Stimulated activated CD8-positive, alpha-beta memory T cell treated with anti-CD3 and anti-CD28 coated beads, Interleukin-4, amount 100 ng/mL, for 4 hours (primary cell): ENCODE measurements around the gene TSPAN9.

Experiments used
- DNase-seq, 2 donors: peaks; one replicate each; pipeline ENCODE4 v3.0.0-alpha.2; 2020; ENCODE audit warnings: low read depth in 2 of 2, low spot score in 1 of 2

Gene TSPAN9

DNA sequence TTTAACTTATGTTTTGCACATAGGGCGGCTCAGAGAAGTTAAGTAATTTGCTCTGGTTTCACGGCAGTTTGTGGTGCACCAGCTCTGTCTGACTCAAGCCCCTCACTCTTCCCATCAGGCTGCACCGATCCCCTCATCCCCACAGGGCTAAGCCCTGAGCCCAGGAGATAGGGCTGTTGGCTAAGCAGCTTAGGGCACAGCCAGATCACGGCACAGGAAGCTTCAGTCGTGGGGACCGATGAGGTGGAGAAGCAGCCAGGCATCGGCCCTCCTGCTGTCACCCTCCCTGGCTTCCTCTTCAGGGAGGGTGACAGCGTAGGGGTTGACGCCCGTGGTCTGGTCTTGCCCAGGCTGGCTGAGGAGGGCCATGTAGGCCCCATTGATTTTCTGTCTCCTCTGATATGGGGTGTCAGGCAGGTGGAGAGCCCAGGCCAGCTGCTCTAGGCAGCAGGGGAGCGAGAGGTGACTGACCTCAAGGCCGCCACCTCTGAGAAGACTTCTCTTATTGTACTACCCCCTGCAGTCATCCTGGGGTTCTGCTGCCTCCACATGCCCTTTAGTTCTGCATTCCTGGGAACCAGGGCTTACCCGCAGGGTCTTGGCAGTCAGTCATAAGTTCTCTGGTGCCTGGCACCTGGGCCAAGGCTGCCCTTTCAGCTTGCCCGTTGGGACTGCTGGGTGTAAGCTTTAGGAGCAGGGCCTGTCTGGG, 166.4 kb downstream of the TSPAN9 start:
- no peak for DNase-seq

- no peak for DNase-seq
Observed at GRCh38 chr12:3244219-3244750, 167.1 kb downstream of the TSPAN9 start.

GRCh38 chr12:3246253-3246652, 169.1 kb downstream of the TSPAN9 start:
- no peak for DNase-seq

GRCh38 chr12:3247077-3247476, 169.9 kb downstream of the TSPAN9 start:
- DNase-seq: no peak

- DNase-seq: no peak
Observed at GRCh38 chr12:3247629-3248161, 170.5 kb downstream of the TSPAN9 start.

- DNase-seq: no peak
Observed at GRCh38 chr12:3249081-3249800, 172.1 kb downstream of the TSPAN9 start.

DNA sequence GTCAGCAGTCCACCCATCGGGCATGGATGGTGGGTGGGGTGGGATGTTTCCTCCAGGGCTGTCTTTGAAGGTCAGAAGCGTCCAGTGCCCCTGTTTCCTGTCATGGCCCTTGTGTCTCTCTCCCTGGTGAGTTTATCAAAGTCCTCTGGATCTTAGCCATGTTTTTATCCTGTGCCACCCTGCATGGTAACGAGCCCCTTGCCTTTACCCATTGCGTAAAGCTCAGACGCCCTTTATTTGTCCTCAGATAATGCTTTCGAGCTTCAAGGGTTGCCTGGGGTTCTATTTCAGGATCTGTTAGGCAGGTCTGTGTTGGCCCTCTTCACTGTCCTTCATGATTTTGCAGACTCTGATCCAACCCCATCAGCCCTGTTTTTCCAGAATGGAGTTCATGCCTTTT, 172.9 kb downstream of the TSPAN9 start:
- DNase-seq: no peak

DNA sequence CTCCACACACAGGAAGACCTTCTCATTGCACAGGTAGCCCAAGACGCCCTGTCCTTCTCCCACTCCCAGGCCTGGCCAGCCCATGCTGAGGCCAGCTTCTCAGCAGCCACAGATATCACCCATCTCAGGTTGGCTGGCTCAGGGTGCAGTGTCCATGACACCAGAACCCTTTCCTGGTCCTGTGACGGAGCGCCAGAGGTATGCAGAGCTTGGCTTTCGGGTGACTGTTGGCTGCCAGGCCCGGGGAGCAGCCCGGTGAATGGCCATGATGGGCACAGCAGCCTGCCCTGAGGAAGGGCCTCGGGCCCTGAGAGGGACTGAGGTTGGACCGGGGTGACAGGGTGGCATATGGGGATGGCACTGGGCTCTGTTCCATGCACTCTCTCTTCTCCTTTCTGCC, 173.4 kb downstream of the TSPAN9 start:
- DNase-seq: no peak

GRCh38 chr12:3251067-3251466, 173.9 kb downstream of the TSPAN9 start:
- no peak for DNase-seq

- DNase-seq: no peak
Observed at GRCh38 chr12:3251691-3252090, 174.5 kb downstream of the TSPAN9 start.

- no peak for DNase-seq
Observed at GRCh38 chr12:3252450-3252891, 175.3 kb downstream of the TSPAN9 start.

DNA sequence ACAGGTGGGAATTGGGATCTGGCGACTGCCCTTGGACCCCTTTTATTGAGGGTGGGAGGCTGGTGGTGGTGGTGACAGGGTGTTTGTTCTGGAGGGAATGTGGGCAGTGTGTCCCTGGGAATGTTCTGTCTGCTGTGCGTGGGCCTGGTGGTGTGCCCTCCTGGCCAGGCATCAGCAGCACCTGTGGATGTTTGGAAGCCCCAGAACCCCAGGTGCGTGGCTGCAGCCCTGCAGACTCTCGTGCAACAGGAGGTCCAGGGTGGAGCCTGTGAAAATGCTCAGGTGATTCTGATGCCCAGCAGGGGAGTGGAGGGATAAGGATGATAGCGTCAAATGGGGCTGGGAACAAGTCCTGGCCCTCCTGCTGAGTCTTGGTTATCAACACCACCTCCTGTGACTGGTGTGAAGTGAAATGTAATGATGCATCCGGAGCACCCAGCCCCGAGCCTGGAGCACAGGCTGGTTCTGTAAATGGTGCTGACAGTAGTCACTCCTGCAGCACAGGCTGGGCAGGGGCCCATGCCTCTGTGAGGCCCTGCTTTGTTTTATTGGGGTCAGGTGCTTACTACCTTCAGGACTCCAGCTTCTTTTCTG, 176.6 kb downstream of the TSPAN9 start:
- DNase-seq: no peak

DNA sequence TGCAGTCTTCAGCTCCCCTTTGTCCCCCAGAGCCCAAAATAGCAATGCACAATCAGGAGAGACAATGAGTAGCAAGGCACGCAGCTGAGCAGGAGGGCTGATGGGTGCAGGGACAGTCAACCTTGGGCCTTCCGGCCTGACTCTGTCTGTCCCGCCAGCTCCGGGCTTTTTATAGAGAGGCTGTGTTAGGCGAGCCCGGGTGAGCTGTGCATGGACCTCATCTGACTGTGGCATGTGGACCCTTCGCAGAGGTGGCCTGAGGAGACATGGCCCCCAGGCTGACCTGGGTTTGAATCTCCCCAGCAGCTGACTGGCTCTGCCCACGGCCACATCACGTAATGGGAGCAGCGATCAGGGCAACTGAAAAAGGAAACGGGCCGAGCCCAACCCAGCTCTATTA, 177.9 kb downstream of the TSPAN9 start:
- DNase-seq: no peak

DNA sequence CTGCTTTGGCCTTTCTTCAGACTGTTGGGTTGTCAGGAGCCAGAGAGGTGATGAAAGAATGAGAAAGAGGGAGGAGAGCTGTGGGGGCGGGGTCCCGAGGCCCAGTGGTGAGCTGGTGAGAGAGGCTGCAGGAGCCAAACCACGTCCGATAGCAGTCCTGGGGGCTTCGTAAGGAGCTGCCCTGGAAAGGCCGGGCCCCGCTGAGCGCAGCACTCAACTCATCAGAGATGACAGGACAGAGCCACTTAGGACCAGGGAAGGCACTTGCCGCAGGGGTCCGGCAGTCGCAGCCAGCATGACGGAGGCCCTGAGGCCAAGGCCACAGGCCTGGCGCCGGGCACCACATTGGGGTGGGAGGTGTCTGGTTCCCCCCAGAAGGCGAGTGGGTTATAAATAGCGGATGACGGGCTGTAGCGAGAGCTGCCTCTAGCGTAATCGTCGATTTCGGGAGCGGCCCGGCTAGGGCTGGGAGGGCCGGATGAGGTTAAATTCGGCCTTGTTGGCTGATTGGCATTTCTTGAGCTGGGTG, 179.0 kb downstream of the TSPAN9 start:
- DNase-seq: no peak

DNA sequence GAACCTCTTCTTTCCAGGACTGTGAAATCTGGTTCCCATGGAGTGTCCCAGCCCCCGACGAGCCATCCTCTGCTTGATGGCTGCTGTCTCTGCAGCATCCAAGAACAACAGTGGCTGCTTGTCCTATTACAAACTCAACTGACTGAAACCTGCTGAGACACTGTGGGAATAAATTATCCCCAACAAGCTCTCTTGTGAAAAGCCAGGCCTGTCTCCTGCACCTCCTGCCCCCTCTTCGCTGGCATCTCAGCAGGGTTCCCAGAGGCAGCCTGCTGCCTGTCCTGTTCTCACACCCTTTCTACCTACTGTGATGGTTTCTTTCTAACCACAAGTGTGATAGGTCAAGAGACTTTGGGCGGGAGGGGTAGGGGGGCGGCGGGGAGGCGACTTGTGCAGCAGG, 180.2 kb downstream of the TSPAN9 start:
- no peak for DNase-seq

GRCh38 chr12:3259973-3260372, 182.8 kb downstream of the TSPAN9 start:
- no peak for DNase-seq

- no peak for DNase-seq
Observed at GRCh38 chr12:3261782-3262359, 184.7 kb downstream of the TSPAN9 start.

DNA sequence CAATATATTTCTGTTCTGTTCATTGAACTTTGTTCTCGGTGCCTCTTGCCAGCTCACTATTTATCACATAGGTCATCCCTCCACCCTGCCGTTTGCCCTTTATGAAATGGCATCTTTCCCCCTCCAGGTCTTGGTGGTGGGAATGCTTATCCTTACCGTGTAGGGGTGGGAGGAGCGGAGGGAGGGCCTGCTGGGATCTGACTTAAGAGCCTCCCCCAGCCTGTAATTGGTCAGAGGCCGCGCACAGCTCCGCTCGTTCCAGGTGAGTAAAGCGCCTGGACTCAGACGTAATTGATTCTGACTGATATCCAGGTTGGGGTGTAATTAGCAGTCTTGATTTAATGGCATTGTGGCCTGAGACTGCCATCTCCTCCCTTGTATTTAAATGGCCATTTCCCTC, 185.3 kb downstream of the TSPAN9 start:
- DNase-seq: no peak

DNA sequence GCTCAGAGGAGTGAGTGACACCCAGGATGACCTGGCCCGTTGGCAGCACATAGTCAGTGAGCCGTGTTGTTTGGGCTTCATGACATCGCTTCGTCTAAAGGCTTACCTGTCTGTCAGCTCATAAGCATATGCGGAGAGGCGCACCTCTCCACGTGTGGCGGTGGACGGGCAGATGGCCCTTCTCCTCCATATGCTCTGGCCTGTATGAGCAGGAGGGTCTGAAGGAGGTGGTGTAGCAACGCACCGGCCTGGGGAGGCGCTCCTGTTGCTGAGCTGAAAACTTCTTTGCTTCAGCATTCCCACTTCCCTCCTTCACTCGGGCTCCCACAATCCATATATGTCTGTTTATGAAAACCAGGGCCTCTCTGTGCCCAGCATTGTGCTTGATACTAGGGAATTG, 186.1 kb downstream of the TSPAN9 start:
- DNase-seq: no peak

GRCh38 chr12:3263939-3264922, 187.1 kb downstream of the TSPAN9 start:
- DNase-seq: no peak
